Calu3 (cell line): ENCODE measurements around the gene CHST8. TPM values are rescaled to one million over a fixed set of nuclear protein-coding genes. Genes with fewer than 3 reads are reported as not detected.

Experiments used
- BruUV-seq: library from RNA; stranded (reverse); fragments of 400-500 nt; replicated peaks from 2 replicates; lab custom pipeline; 2021; lab: Mats Ljungman, UMichigan
- CTCF ChIA-PET: fragments of 300-600 bp; sonication (Branson Sonifier 250); formaldehyde crosslinking; loops from one replicate; lab custom pipeline; 2022; ENCODE audit warnings: antibody characterized with exemption; lab: Charles Lee
- DNase-seq: peaks from one replicate; pipeline ENCODE4 v3.0.0; 2022
- H3K27ac Mint-ChIP-seq: one replicate; pipeline ENCODE4 v1.8.0; 2022; ENCODE audit warnings: mixed read lengths; ENCODE audit not compliant: unreplicated experiment
- H3K27me3 Mint-ChIP-seq: one replicate; pipeline ENCODE4 v1.8.0; 2022; ENCODE audit warnings: mixed read lengths; ENCODE audit not compliant: unreplicated experiment
- H3K36me3 Mint-ChIP-seq: one replicate; pipeline ENCODE4 v1.8.0; 2022; ENCODE audit warnings: mild to moderate bottlenecking, moderate library complexity, mixed read lengths; ENCODE audit not compliant: insufficient read depth, unreplicated experiment
- H3K4me1 Mint-ChIP-seq: one replicate; pipeline ENCODE4 v1.8.0; 2022; ENCODE audit warnings: mild to moderate bottlenecking, low read depth, mixed read lengths; ENCODE audit not compliant: unreplicated experiment
- H3K4me3 Mint-ChIP-seq: one replicate; pipeline ENCODE4 v1.8.0; 2022; ENCODE audit warnings: mild to moderate bottlenecking, low read depth, moderate library complexity, mixed read lengths; ENCODE audit not compliant: unreplicated experiment
- H3K9me3 Mint-ChIP-seq: one replicate; pipeline ENCODE4 v1.8.0; 2022; ENCODE audit warnings: low read depth, mixed read lengths; ENCODE audit not compliant: unreplicated experiment
- CTCF ChIP-seq: fragments of 200-600 bp; IDR thresholded peaks from one replicate; pipeline ENCODE4 v1.8.0; 2022; ENCODE audit warnings: antibody characterized with exemption; ENCODE audit not compliant: unreplicated experiment
- intact Hi-C: fragments of 100-400 bp; cut with micrococcal nuclease; formaldehyde crosslinking; loops from one replicate; pipeline ENCODE4 v1.10.0; 2022; ENCODE audit not compliant: unreplicated experiment
- total RNA-seq: library from RNA; stranded (reverse); gene quantifications from 2 replicates; pipeline ENCODE4 v1.2.3, GENCODE V29; 2022

Gene CHST8
- total RNA-seq, 1 experiment from 2014 or later: not detected

- no peaks in the 10 kb centered on the region for H3K36me3 Mint-ChIP-seq
- H3K27ac Mint-ChIP-seq: no peak overlapping the region
- no peak for TF ChIP-seq CTCF
- H3K27me3 Mint-ChIP-seq: peaks cover 93% of the 10 kb centered on the region
- H3K4me3 Mint-ChIP-seq: no peak overlapping the region
- DNase-seq: no peak
- no peaks in the 10 kb centered on the region for H3K9me3 Mint-ChIP-seq
- CTCF ChIA-PET: no interaction called here
- H3K4me1 Mint-ChIP-seq: no peaks in the 10 kb centered on the region
- intact Hi-C loops: no loop called here
- BruUV-seq: no TSS peak
Observed at GRCh38 chr19:33752018-33752800, 130.5 kb downstream of the CHST8 start.

- no peak for TF ChIP-seq CTCF
- H3K36me3 Mint-ChIP-seq: no peaks in the 10 kb centered on the region
- CTCF ChIA-PET: no interaction called here
- H3K27me3 Mint-ChIP-seq: peaks cover 91% of the 10 kb centered on the region
- no peak overlapping the region for H3K27ac Mint-ChIP-seq
- DNase-seq: no peak
- no peak overlapping the region for H3K4me3 Mint-ChIP-seq
- intact Hi-C loops: no loop called here
- H3K9me3 Mint-ChIP-seq: no peaks in the 10 kb centered on the region
- H3K4me1 Mint-ChIP-seq: no peaks in the 10 kb centered on the region
- BruUV-seq: no TSS peak
Observed at GRCh38 chr19:33752945-33753344, 131.2 kb downstream of the CHST8 start.

GRCh38 chr19:33754361-33754760 lies 132.6 kb downstream of the CHST8 start:
- BruUV-seq: no TSS peak
- Mint-ChIP-seq H3K9me3 (no peaks in the 10 kb centered on the region), H3K27ac (no peak overlapping the region), H3K4me3 (no peak overlapping the region), H3K27me3 (peaks cover 89% of the 10 kb centered on the region), H3K36me3 (no peaks in the 10 kb centered on the region), H3K4me1 (peaks cover 8% of the 10 kb centered on the region)
- DNase-seq: no peak
- TF ChIP-seq CTCF: no peak
- intact Hi-C loops: no loop called here
- CTCF ChIA-PET: interaction anchor here (0.5 to 1.0 kb wide), 3 partner anchors 11 to 392 kb away, joined by 3 to 5 read pairs (median 3); no protein-coding TSS in a partner anchor

GRCh38 chr19:33755099-33756035 lies 133.6 kb downstream of the CHST8 start:
- no peaks in the 10 kb centered on the region for H3K9me3 Mint-ChIP-seq
- no peak for DNase-seq
- intact Hi-C loops: no loop called here
- no peaks in the 10 kb centered on the region for H3K36me3 Mint-ChIP-seq
- peaks cover 8% of the 10 kb centered on the region for H3K4me1 Mint-ChIP-seq
- no peak for TF ChIP-seq CTCF
- H3K4me3 Mint-ChIP-seq: no peak overlapping the region
- CTCF ChIA-PET: interaction anchor here (0.6 to 1.4 kb wide), 3 partner anchors 14 to 784 kb away, joined by 3 to 4 read pairs (median 3); no protein-coding TSS in a partner anchor
- BruUV-seq: no TSS peak
- no peak overlapping the region for H3K27ac Mint-ChIP-seq
- H3K27me3 Mint-ChIP-seq: peaks cover 89% of the 10 kb centered on the region
